AML-193 (cell line): ENCODE measurements around the gene ETV7.

Experiments
- DNase-seq, 2 experiments: peaks; one replicate each; lab custom pipeline; 2025; lab: John Stamatoyannopoulos, UW

Gene ETV7

DNA sequence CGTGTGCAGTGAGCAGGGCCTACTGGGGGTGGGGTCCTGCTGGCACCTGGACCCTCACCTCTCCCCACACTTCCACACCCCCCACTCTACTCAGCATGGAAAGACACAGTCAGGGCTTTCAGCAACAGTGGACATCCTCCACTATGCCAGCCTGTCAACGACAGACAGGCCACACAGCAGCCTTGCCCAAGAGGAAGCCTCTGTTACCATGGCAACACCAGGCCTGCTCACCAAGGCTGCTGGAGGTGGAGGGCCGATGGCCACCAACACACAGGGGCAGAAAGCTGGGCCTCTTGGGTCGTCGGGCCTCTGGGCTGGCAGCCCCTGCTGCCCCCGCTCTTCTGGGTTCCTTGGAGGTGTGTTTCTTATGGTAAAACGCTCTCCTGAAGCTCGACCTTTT, 64.4 kb downstream of the ETV7 start:
- DNase-seq: peak; percentile 18 to 21

- no peak for DNase-seq
These were observed 64.9 kb downstream of the ETV7 start for GRCh38 chr6:36322591-36322990.

DNA sequence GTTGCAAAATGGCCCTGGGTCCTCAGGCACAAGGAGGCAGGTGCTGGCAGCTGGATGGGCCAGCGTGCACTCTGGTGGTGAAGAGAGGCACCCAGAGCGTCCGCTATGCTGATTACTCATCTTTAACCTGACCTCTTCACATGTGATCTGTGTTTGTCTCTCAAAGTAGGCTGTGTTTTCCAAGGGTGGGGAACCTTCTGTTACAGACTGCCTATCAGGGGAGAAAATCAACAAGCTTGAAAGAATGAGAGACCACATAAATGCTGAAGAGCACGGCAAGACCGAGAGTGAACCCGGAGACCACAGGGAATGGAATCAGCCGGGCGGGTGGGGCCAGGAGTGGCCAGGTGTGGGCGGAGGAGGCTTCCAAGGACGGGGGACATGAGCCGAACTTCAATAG, 67.0 kb downstream of the ETV7 start:
- no peak for DNase-seq

- DNase-seq: no peak
These were observed 67.6 kb downstream of the ETV7 start for GRCh38 chr6:36319821-36320220.

DNA sequence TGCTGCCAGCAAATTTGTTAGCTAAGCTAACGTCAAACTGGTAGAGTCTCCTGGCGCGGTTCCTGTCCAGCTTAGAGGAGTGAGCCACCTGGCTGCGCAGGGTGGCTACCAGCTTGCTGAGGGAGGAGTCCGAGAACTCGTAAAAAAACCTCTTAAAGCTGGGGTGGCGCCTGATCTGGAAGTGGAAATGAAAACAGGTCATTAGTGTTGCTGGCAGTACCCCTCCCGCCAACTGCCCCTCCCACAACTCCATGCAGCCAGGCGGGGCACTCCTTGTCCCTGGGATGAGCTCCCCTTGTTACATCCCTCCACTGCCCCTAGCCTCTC, 68.1 kb downstream of the ETV7 start:
- no peak for DNase-seq

GRCh38 chr6:36318690-36319435, 68.6 kb downstream of the ETV7 start:
- no peak for DNase-seq

DNA sequence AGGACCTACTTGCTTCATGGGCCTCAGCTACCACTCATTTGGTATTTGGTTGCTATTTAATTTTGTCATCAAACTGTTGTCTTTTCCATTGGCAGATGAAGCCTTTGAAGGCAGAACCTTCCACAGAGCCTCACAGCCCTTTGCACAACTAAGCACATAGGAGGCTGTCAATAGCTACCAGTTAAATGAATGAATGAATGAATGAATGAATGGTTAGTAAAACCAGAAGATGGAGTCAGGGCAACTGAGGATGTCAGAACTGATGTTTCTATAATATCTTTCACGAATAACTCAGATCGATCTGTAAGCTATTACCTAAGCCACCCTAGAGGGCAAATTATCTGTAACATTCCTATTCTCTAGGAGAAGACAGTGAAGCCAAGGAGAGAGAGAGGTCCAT, 69.8 kb downstream of the ETV7 start:
- no peak for DNase-seq
